Measurements from ENCODE around the gene D2HGDH. TPM values are rescaled to one million over a fixed set of nuclear protein-coding genes. Genes with fewer than 3 reads are reported as not detected.

Gene D2HGDH
- total RNA-seq, 1 experiment from 2014 or later, result 46.3 TPM

- no peaks in the 10 kb centered on the region for H3K9me2 ChIP-seq (ENCODE audit: insufficient read depth)
- H3K27me3 ChIP-seq (ENCODE audit: insufficient read depth, low read length), result no peaks in the 10 kb centered on the region
- DNase-seq (ENCODE audit: low read depth, low spot score), result no peak
- H3K79me2 ChIP-seq (ENCODE audit: insufficient read depth, low read length), result peaks cover 56% of the 10 kb centered on the region
- ChIA-PET POLR2A (interaction anchor here (2.6 kb wide), 1 partner anchor 12 kb away, joined by 9 read pairs; the partner anchor contains the start of gene ING5), RAD21 (ENCODE audit: low non-redundant PET in 1 of 2, low total read pairs in 2 of 2, uncharacterized antibody in 2 of 2, unreplicated experiment in 2 of 2) (no interaction called here), CTCF (no interaction called here)
- H3K4me3 ChIP-seq (replicated peaks in 1 of 2; ENCODE audit: low read depth in 1 of 2, low read length in 2 of 2), result no peak overlapping the region
- intact Hi-C loops (cut with micrococcal nuclease), result loop anchor here (5.0 kb wide), 2 partner anchors 43 to 188 kb away; partner anchors contain the start of gene D2HGDH
- no peak overlapping the region for H3K27ac ChIP-seq (ENCODE audit: low read depth, low read length)
- no peak overlapping the region for H2AFZ ChIP-seq (ENCODE audit: low read depth, low read length, poor library complexity, severe bottlenecking)
- peaks cover 7 to 19% of the 10 kb centered on the region in 2 experiments for H3K36me3 ChIP-seq (ENCODE audit: control insufficient read depth in 1 of 2, insufficient read depth in 2 of 2, low read length in 2 of 2)
- H4K20me1 ChIP-seq (ENCODE audit: insufficient read depth), result no peaks in the 10 kb centered on the region
- BruUV-seq (replicated peaks), result no TSS peak
- no peaks in the 10 kb centered on the region for H3K9me3 ChIP-seq (ENCODE audit: control insufficient read depth in 1 of 2, insufficient read depth in 1 of 2, low read depth in 1 of 2, low read length in 2 of 2)
- no peak for ATAC-seq
- H3K9ac ChIP-seq (ENCODE audit: low read length), result no peak overlapping the region
- peak overlapping the region; percentile 7; the same call in 1 of the 2 replicates for H3K4me2 ChIP-seq (ENCODE audit: low read length)
- peaks cover 8 to 23% of the 10 kb centered on the region in 2 experiments for H3K4me1 ChIP-seq (ENCODE audit: control insufficient read depth in 1 of 2, insufficient read depth in 2 of 2, low read length in 2 of 2)
- TF ChIP-seq SP1 (IDR thresholded peaks at IDR 0.05; ENCODE audit: low read depth) (no peak), YY1 (IDR thresholded peaks at IDR 0.05; ENCODE audit: extremely low read depth, insufficient replicate concordance, low read depth, low read length) (no peak), SRF (IDR thresholded peaks at IDR 0.05; ENCODE audit: low read depth) (no peak), REST (IDR thresholded peaks at IDR 0.05; ENCODE audit: low read depth) (no peak), TCF7L2 (IDR thresholded peaks at IDR 0.05; ENCODE audit: borderline replicate concordance, extremely low read depth, insufficient read depth, insufficient read length) (no peak), MAX (IDR thresholded peaks at IDR 0.05) (no peak), ZFX (IDR thresholded peaks at IDR 0.05) (no peak), EGR1 (IDR thresholded peaks at IDR 0.05; ENCODE audit: low read depth) (no peak), POLR2AphosphoS5 (IDR thresholded peaks at IDR 0.05; ENCODE audit: low read depth, low read length) (no peak), ZBTB33 (IDR thresholded peaks at IDR 0.05; ENCODE audit: extremely low read depth, insufficient replicate concordance, low read length) (no peak)
Measured at GRCh38 chr2:241689306-241689705, 45.1 kb upstream of the D2HGDH start.
